ENCODE measurements around the gene PKNOX1. TPM values are rescaled to one million over a fixed set of nuclear protein-coding genes. Genes with fewer than 3 reads are reported as not detected.
"Not testable (repeated sequence)": the region's sequence is repeated elsewhere in the genome, so short reads cannot be mapped to it uniquely, and the experiment has no call there.

Gene PKNOX1
- total RNA-seq, 1 experiment from 2014 or later, result 43.4 TPM

DNA sequence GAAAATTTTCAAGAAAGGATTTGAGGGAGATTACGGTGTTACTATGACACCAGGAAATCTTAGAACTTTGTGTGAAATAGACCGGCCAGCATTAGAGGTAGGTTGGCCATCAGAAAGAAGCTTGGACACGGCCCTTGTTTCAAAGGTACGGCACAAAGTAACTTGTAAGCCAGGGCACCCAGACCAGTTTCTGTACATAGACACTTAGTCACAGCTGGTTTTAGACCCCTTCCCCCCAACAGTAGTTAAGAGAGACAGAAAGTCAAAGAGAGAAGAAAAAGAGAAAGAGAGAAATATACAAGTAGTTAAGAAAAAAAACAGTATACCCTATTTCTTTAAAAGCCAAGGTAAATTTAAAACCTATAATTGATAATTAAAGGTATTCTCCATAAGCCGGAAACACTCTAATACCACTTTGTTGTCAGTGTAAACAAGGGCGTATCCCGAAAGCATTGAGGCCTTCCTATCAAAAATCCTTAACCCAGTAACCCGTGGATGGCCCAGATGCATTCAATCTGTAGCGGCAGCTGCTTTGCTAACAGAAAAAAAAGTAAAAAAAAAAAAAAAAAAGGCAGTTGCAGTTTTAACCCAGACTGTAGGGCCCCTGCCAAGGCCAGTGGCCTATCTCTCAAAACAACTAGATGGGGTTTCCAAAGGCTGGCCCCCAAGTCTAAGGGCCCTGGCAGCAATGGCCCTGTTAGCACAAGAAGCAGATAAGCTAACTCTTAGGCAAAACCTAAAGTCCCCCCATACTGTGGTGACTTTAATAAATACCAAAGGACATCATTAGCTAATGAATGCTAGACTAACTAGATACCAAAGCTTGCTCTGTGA is 41.0 kb upstream of the PKNOX1 start:
- H3K27ac ChIP-seq (ENCODE audit: insufficient read length, low read depth, low read length); H3K27me3 ChIP-seq (ENCODE audit: insufficient read depth, low read length); H3K18ac ChIP-seq (ENCODE audit: insufficient read length, low read depth, low read length); DNase-seq; H3K27me3 Mint-ChIP-seq (ENCODE audit: low read depth); H3K23ac ChIP-seq (ENCODE audit: insufficient read length, low read depth, low read length); H3K79me2 ChIP-seq (ENCODE audit: insufficient read depth, low read length); H2BK120ac ChIP-seq (ENCODE audit: low read depth, low read length, poor library complexity, severe bottlenecking); H2BK20ac ChIP-seq (ENCODE audit: low read depth, low read length, poor library complexity, severe bottlenecking); H3K4me1 ChIP-seq (ENCODE audit: insufficient read depth, low read length); H3K9me3 Mint-ChIP-seq; H3K23me2 ChIP-seq (ENCODE audit: insufficient read length, low read depth, low read length, poor library complexity, severe bottlenecking); H4K8ac ChIP-seq (replicated peaks; ENCODE audit: insufficient read length, low read depth, low read length); H2BK15ac ChIP-seq (ENCODE audit: low read depth, low read length); H3K14ac ChIP-seq (ENCODE audit: insufficient read depth, low read length); H3K36me3 Mint-ChIP-seq (ENCODE audit: insufficient read depth in 1 of 3, low read depth in 3 of 3); H3K4ac ChIP-seq (ENCODE audit: low read depth, low read length); H3K4me2 ChIP-seq (ENCODE audit: insufficient read depth, insufficient read length, low read length); H4K5ac ChIP-seq (ENCODE audit: insufficient read length, low read depth, low read length); H2AFZ ChIP-seq (ENCODE audit: low read length); H2BK12ac ChIP-seq (ENCODE audit: insufficient read length, low read depth, low read length); H3T11ph ChIP-seq (ENCODE audit: low read length); H3K79me1 ChIP-seq (ENCODE audit: insufficient read depth, low read depth, low read length, poor library complexity, severe bottlenecking); H3K4me3 Mint-ChIP-seq; H4K91ac ChIP-seq (ENCODE audit: insufficient read length, low read depth, low read length); H3K9ac ChIP-seq (ENCODE audit: extremely low read depth, insufficient read length, low read length); H3K56ac ChIP-seq (ENCODE audit: insufficient read length, low read depth, low read length); H2AK5ac ChIP-seq (ENCODE audit: insufficient read length, low read length); H2BK5ac ChIP-seq (ENCODE audit: insufficient read length, low read length); H3K9me3 ChIP-seq (ENCODE audit: control insufficient read depth, low read depth, low read length); H4K20me1 ChIP-seq (ENCODE audit: control insufficient read depth, insufficient read depth, insufficient read length): not testable (repeated sequence)
- no CpG with 5 or more reads among the region's 9 CpGs for WGBS (ENCODE audit: extremely low coverage, insufficient read length, low lambda C conversion rate)
- Mint-ChIP-seq H3K27ac (peak overlapping the region; percentile 68 to 95 (median 81)), H3K4me1 (peaks cover 61 to 63% of the 10 kb centered on the region in 2 experiments)

DNA sequence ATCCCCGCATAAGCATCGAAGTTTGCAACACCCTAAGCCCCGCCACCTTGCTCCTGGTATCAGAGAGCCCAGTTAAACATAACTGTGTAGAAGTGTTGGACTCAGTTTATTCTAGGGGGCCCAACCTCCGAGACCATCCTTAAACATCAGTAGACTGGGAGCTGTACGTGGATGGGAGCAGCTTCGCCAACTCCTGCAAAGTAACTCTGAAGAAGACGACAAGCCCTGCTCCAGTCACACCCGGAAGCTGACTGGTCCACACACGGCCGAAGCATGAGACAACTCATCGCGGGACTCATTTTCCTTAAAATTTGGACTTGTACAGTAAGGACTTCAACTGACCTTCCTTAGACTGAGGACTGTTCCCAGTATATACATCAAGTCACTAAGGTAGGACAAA is 40.4 kb upstream of the PKNOX1 start:
- not testable (repeated sequence) for H4K91ac ChIP-seq (ENCODE audit: insufficient read length, low read depth, low read length); H2AFZ ChIP-seq (ENCODE audit: low read length); H3K27me3 ChIP-seq (ENCODE audit: insufficient read depth, low read length); H3K56ac ChIP-seq (ENCODE audit: insufficient read length, low read depth, low read length); H3K9ac ChIP-seq (ENCODE audit: extremely low read depth, insufficient read length, low read length); DNase-seq; H3T11ph ChIP-seq (ENCODE audit: low read length); H3K14ac ChIP-seq (ENCODE audit: insufficient read depth, low read length); H3K23ac ChIP-seq (ENCODE audit: insufficient read length, low read depth, low read length); H4K5ac ChIP-seq (ENCODE audit: insufficient read length, low read depth, low read length); H2BK5ac ChIP-seq (ENCODE audit: insufficient read length, low read length); H2AK5ac ChIP-seq (ENCODE audit: insufficient read length, low read length); H3K18ac ChIP-seq (ENCODE audit: insufficient read length, low read depth, low read length); H2BK12ac ChIP-seq (ENCODE audit: insufficient read length, low read depth, low read length); H3K27ac ChIP-seq (ENCODE audit: insufficient read length, low read depth, low read length); H3K4ac ChIP-seq (ENCODE audit: low read depth, low read length); H2BK120ac ChIP-seq (ENCODE audit: low read depth, low read length, poor library complexity, severe bottlenecking); H3K79me2 ChIP-seq (ENCODE audit: insufficient read depth, low read length); H3K23me2 ChIP-seq (ENCODE audit: insufficient read length, low read depth, low read length, poor library complexity, severe bottlenecking); H3K4me1 ChIP-seq (ENCODE audit: insufficient read depth, low read length); H4K20me1 ChIP-seq (ENCODE audit: control insufficient read depth, insufficient read depth, insufficient read length); H3K79me1 ChIP-seq (ENCODE audit: insufficient read depth, low read depth, low read length, poor library complexity, severe bottlenecking); H3K9me3 Mint-ChIP-seq; H4K8ac ChIP-seq (replicated peaks; ENCODE audit: insufficient read length, low read depth, low read length); H3K9me3 ChIP-seq (ENCODE audit: control insufficient read depth, low read depth, low read length); H3K36me3 Mint-ChIP-seq (ENCODE audit: insufficient read depth in 1 of 3, low read depth in 3 of 3); H2BK20ac ChIP-seq (ENCODE audit: low read depth, low read length, poor library complexity, severe bottlenecking); H3K4me2 ChIP-seq (ENCODE audit: insufficient read depth, insufficient read length, low read length); H2BK15ac ChIP-seq (ENCODE audit: low read depth, low read length); H3K27me3 Mint-ChIP-seq (ENCODE audit: low read depth)
- WGBS (ENCODE audit: extremely low coverage, insufficient read length, low lambda C conversion rate), result no CpG with 5 or more reads among the region's 12 CpGs
- peaks cover 66 to 70% of the 10 kb centered on the region in 2 experiments for H3K4me1 Mint-ChIP-seq
- H3K4me3 Mint-ChIP-seq, result 0 out of 5 replicates have a peak overlapping the region, but pooled peaks of 1 of the 2 experiments have one; percentile 40
- H3K27ac Mint-ChIP-seq, result peak overlapping the region; percentile 63 to 95 (median 66); a peak in 4 of 7 replicates

All from H9 (cell line).